Stimulated activated CD4-positive, alpha-beta T cell treated with anti-CD3 and anti-CD28 coated beads, Interleukin-1b, Interleukin-23, amount 100 ng/mL, for 1 hour (primary cell): ENCODE data around the gene ERGIC1.
"Not testable (repeated sequence)": the region's sequence is repeated elsewhere in the genome, so short reads cannot be mapped to it uniquely, and the experiment has no call there.

Experiments used
- DNase-seq, 2 donors: peaks; one replicate each; pipeline ENCODE4 v3.0.0-alpha.2; 2020; ENCODE audit warnings: low read depth in 2 of 2

The ERGIC1 gene

DNA sequence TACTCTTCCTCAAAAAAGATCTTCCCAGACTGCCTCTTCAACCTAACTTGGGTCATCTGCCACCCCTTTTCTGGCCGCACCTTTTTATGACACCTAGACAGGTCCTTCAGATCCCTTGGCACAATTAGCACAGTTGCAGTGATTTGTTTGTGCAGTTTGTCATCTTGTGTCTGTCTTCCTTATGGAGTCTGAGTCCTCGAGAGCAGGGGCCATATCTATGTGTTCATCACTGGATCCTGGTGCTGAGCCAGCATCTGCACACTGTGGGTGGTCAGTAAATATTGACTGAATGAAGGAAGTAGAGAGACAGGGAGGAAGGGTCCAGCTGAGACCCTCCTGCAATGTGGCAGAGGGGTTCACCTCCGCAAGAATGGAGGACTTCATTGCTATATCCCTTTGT is 14.4 kb downstream of the ERGIC1 start:
- DNase-seq, result no peak

DNA sequence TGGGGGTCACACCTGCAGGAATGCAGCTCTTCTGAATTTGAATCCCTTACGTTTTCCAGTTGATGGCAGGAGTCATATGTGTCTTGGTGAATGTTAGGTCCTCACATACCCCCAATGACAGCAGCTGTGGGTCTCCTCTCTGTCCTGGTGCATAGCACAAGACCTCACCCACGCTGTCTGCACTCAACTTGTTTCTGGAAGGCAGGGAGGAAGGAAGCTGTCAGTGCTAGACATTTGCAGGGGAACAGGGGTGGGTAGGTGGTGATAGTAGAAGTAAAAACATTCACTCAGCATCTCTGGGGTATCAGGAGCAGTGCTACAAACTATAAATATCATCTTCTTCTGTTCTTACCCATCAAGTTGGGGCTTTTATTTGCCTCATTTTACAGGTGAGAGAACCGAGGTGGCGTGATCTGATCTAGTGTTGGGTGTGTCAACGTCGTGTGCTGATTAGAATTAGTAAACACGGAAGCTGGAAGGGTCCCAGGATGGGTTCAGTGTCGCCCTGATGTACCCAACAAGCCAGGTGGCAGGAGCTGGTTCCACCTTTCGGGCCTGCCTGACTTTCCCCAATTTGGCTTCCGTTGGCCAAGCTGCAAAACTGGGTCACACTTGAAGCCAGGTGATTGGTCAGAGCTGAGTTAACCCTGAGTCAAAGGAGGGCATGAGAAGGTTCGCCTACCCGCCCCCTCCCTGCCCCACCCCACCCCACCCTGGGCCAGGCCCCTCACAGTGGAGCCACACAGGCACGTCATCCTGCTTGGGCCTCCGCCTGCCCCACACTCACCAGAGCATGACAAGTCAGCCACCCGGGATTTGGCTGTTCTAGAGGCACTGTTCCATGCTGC is 15.8 kb downstream of the ERGIC1 start:
- no peak for DNase-seq

DNA sequence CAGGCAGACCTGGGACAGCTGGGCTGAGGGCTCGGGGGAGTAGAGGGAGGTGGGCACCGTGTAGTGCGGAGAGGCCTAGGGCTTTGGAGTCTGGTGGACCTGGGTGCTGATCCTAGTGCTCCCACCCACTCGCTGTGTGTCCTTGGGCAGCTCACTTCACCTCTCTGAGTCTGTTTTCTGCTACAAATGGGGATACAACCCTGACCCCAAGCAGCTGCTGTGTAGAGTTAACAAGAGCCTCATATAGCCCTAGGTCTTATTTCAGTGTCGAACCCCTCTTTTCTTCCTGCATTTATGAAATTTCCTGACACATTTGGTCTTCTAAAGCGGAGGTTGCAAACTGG is 16.4 kb downstream of the ERGIC1 start:
- DNase-seq, result no peak

DNA sequence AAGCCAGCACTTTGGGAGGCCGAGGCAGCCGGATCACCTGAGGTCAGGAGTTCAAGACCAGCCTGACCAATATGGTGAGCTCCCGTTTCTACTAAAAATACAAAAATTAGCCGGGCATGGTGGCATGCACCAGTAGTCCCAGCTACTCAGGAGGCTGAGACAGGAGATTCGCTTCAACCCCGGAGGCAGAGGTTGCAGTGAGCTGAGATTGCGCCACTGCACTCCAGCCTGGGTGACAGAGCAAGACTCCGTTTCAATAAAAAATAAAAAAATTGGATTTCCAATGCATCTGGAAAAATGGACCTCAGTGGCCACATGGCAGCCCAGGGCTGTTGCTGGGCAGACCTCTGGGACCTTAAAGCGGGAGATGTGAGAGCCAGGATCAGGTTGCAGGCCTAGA is 17.2 kb downstream of the ERGIC1 start:
- DNase-seq, result not testable (repeated sequence)

DNA sequence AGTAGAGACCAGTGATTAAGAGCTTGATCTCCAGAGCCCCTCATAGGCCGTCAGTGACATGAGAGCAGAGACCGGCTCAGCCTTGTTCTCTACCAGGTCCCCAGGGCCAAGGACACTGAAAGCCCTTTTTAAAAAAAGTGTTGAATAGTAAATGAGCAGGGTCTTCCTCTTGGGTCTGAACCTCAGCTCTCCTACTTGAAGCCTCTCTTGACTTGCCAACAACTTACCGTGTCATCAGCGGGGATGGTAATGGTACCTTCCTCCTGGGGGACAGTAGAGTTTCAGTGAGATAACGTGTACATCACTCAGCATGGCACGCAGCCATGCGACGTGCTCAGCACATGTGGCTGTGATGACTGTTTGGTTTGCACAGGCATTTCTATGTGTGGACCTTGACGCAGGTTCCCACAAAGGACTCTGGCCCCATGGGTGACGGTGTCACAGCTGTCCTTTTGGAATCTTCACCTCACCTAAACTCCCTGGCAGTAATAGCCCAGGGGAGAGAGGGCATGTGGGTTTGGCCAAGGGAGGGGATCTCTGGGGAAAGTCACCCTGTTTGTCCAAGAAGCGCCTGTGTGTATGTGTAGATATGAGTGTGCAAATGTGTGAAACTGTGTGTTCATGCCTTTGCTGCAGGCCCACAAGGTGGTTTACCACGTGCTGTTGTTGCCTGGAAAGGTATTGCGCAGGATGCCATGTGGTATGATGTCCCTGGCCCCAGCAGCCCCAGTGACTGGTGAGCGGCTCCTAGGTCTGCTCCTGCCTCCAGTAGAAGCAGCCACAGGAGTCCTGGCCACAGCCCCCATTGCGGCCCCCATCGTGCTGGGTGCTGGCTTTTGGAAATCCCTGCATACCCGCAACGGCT is 18.7 kb downstream of the ERGIC1 start:
- DNase-seq, result no peak

DNA sequence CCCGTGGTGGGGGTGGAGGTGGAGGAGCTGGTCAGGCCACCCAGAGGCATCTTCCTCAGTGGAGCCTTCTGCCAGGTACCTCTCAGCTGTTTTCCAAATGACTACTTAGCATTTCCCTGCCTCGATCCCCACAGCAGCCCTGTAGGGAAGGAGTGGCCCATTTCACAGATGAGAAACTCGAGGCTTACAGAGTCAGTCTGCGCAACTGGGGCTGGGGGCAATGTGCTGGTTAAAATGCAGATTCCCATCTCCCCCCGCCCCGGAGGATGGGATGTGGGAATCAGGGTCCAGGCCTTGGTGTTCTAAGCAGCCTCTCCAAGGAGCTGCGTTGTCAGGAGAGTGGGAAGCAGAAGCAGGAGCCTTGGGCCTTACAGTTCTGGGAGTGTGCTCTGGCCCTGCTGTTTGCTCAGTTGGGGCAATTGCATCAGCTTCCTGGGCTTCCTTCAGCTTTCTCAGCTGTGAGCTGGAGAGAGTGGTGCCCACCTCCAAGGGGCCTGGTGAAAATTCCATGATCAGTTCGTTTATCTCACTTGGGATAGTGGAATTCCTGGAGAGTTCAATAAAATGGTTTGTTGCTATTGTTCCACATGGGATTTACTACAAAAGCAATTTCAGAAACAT is 19.4 kb downstream of the ERGIC1 start:
- no peak for DNase-seq

DNA sequence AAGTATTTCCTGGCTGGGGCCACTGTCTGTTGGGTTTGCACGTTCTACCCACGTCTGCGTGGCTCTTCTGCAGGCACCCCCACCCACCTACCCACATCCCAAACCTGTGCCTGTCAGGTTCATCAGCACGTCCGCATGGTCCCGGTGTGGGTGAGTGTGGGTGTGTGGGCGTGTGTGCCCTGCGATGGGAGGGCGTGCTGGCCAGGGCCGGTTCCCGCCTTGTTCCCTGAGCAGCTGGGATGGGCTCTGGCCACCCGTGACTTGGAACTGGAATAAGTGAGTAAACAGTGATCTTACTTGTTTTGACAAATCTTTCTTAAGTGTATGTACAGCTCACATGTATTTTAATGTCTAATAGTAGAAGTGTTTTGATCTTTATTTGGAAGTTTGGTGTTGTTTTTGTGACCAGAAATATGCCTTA is 20.4 kb downstream of the ERGIC1 start:
- DNase-seq, result no peak

DNA sequence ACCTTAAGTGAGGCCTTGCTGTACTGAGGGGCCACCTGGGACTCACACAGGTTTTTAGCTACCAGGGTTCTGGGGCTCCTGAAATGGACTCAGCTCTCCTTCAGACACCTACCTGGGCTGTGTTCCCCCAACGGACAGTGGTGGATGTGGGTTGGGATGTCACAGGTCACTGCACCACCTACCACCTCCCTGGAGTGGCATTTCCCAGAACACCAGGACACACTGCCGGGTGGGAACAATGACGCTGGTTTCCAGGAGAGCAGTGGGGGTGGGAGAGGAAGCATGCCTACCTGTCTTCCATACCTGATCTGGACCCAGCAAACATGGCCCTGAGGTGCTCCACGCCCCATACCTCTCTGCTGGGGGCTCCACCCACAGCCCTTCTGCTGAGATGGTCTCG is 20.9 kb downstream of the ERGIC1 start:
- DNase-seq, result no peak

DNA sequence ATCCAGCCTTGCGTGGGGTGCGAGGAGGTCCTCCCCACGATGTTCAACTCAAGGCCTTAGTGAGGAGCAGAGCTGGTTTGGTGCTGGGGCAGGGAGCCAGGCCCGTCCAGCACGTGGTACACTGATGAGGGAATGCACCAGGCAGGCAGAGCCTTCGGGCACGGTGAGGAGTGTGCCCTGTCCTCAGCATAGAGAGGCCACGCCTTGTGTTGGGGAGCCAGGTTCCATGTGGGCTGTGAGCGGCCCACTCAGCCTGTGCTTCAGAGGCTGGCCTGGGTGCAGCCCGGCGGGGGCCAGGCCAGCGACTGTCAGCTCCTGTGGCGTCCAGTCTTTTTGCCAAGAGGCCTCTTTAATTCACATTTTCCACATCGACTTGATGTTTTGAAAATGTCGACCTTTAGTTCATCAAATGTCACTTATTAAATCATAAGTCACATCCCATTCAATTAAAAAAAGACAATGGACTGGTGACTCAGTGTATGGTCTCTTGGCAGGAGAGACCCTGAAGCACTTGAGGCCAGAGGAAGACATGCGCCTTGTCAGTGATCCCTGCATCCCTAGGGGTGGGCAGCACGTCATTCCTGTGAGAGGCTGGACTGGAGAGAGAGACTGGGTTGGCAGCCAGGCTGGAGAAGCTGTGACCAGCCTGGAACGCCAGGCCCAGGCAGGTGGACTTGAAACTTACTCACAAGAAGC is 21.7 kb downstream of the ERGIC1 start:
- no peak for DNase-seq

DNA sequence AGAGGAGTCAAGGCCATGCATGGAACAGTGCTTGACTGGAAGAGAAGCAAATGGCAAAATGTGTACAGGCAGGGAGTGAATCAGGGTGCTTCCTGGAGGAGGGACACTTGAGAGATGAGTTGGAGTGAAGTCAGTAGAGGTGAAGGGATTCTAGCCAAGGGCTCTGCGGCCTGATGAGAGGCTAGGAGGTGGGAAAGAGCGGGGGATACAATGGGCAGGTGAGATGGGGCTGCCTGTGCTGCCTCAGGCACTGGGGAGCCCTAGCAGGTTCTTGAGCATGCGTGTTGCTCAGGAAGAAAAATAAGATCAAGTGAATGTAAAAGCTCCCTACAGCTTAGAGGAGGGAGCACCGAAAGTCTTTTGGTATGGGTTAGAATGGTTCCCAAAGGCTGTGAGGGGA is 22.3 kb downstream of the ERGIC1 start:
- no peak for DNase-seq

DNA sequence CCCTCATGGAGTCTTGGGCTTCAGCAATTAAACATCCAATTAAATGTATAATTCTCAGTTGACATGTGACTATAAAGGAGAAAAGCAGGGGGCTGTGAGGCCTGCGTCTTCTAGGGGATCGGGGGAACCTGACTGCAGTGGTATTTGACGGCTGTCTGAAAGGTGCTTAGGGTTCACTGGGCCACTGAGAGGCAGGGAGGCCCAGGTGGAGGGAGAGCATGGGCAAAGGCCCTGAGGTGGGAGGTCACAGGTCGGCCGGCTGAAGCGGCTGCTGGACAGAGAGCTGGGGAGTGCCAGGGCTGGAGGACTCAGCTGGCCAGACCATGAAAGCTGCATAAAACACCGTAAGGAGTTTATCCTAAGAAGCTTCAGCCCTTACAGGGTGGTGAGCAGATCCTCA is 23.9 kb downstream of the ERGIC1 start:
- DNase-seq, result no peak

DNA sequence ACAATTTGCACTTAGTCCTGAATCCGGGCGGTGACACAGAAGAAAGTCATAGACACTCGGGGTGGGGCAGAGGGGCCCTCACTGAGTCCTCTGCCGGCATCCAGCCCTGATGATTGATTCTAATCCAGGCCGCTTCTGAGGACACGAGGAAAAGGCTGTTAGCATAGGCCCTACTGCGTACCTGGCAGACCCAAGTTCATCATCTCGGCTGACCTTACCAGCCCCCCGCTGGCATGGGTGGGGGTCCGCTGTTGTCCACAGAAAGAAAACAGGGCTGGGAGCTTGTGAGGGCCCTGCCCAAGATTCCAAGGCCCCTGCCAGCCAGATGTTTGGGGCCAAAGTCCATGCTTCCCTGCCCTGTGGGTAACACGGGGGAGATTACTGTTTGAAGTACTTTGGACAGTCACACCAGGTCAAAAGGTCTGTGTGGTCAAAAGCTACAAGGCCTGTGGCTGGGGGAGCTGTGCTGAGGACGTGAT is 24.5 kb downstream of the ERGIC1 start:
- DNase-seq, result no peak

DNA sequence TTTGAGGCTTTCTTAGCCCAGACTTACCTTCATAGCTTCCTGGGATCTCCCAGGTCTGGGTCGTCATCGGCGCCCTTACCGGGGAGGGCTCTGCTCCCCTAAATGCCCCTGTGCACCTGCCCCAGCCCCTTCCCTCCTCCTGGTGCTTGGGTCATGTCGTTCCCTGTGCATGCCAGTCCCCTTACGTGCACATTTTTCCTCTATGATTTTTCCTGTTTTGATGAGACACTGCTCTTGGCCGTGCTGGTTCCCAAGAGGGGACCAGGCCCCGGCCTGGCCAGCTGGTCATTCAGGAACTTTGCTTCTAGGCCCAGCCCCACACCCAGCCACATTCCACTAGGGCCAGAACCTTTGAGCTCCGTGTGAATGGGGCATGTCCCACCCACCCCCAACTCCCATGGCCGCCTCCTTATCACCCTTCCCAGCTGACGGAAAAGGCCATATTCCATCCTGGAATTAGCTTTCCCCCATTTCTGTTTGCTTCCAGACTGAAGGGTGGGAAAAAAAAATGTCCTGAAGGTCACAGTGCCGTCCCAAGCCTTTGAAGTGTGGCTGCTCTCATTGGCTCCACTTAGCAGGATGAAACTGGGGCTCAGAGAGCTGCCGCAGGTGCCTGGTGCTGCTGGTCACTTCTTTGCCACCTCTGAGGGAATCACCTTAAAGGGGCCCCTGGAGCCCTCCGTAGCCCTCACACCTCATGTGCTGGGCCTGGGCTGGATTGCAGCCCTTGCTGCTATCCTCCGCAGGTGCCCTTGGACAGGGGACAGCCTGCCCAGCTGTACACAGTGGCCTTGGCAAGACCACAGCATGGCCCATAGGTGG is 25.1 kb downstream of the ERGIC1 start:
- no peak for DNase-seq

DNA sequence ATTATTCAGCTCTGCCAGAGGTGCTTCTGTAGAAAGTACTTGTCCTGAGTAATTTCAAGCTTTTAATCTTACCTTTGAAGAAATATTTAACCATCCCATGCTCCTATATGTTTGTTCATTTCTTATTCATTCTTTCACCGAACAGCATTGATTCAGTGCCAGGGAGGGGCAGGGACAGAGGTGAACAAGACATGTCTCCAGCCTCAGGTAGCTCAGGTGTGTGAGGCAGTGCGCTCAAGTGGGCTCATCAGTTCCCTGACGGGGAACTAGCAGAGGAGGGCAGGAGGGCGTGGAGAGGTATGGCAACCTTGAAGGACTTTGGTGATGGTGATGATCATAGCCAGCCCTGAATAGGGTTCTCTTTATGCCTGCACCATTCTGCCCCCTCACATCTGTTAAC is 25.9 kb downstream of the ERGIC1 start:
- DNase-seq, result no peak

DNA sequence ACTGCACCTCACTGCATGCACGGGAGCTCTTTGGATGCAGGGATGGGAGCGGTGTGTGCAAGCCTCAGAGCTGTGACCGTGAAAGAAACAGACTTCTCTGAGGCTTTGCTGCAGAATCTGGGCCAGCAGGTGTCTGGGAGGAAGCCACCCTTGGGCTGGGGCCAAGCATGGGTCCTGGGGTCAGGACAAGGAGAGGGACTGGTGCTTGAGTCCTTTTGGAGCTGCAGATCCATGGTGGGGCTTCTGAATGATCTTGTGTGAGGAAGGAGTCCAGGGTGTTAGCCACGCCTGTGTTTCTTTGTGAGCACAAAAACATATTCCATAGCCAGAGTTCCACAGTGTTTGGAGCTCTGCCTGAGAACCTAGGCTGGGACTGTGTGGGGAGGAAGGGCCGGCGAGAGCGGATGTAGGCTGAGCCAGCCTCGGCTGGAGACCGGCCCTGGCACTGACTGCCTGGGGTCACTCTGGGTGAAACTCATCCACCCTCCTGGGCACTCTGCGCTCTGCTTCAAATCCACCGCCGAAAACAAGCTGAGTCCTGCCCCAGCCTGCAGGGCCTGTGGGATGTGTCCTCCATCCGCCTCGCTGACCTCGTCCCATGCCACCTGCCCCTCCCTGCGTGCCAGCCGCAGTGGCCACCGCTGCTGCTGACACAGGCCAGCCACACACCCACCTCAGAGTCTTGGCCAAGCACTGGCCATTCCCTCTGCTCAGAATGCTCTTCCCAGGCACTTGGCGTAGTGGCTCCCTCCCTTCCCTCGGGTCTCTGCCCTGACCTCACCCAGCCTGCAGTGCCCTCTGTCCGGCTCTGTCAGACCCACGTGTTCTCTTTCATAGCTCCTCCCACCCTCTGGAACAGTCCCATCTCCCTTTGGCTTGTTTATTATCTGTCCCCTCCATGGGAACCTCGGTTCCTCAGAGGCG is 26.7 kb downstream of the ERGIC1 start:
- DNase-seq, result no peak

DNA sequence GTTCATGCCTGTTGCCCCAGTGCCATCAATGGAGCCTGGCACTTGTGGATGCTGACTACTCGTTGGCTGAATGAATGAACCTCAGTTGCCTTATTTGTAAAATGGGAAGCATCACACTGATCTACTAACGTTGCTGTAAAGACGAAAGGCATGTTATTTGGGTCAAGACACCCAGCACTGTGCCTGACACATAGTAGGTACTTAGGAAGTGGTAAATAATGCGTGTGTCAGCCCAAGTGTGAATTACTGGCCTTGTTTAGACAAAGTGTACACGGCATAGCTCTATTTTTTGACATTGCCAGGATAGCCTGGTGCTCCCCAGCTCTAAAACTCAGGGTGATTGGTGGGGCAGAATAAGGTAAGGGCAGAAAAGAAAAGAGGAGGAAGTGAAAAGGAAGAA is 27.4 kb downstream of the ERGIC1 start:
- no peak for DNase-seq

DNA sequence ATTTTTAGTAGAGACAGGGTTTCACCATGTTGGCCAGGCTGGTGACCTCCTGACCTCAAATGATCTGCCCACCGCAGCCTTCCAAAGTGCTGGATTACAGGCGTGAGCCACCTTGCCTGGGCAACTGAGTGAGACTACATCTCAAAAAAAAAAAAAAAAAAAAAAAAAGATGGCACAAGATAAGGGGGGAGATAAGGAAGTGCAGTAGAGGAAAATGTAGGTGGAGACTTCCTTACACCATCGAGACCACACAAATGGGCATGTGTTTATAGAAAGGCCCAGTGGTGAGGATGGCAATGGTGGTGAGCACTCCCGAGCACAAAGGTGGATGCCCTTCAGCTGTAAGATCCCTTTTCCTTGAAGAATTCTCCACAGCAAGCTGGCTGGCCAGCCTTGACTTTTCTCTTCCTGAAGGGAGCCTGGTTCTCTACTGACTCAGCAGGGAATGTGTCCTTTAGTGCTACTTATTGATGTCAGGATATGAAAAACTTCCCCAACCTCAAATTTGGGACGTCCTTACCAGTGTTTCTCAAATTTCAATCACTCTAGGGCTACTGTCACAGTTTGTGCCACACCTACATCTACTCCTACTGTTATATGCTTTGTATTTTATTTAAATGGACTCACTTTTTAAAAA is 28.2 kb downstream of the ERGIC1 start:
- no peak for DNase-seq

DNA sequence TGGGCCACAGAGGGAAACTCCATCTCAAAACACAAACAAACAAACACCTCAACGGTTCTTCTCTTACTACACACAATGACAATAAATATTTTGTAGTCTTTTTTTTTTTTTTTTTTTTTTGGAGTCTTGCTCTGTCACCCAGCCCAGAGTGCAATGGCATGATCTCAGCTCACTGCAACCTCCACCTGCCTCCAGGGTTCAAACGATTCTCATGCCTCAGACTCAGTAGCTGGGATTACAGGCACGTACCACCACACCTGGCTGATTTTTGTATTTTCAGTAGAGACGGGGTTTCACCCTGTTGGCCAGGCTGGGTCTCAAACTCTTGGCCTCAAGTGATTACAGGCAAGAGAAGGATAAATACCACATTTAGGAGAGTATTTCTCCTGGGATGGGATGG is 30.1 kb downstream of the ERGIC1 start:
- not testable (repeated sequence) for DNase-seq

DNA sequence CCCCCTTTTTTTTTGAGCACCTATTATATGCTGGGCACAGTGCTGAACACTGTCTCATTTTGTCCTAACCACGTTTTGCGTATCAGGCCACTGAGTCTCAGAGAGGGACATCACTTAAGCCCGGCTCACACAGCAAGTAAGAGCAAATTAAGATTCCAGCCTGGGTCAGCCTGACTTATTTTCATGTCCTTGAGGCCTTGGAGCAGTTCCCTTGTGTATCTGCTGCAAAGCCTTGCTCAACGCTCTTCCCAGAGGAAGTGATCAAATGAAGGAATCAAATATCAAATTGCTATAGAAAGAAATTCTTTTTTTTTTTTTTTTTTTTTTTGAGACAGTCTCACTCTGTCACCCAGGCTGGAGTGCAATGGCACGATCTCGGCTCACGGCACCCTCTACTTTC is 30.7 kb downstream of the ERGIC1 start:
- DNase-seq, result no peak
